Measurements from ENCODE around the gene MYL10. TPM values are rescaled to one million over a fixed set of nuclear protein-coding genes. Genes with fewer than 3 reads are reported as not detected.

The MYL10 gene
- total RNA-seq, 1 donor from 2014 or later, result not detected

GRCh38 chr7:101602082-101602481 is 27.0 kb downstream of the MYL10 start:
- Histone ChIP-seq H3K9me3 (no peaks in the 10 kb centered on the region), H3K4me1 (peaks cover 14% of the 10 kb centered on the region), H3K27ac (no peak overlapping the region), H3K27me3 (no peaks in the 10 kb centered on the region), H3K36me3 (no peaks in the 10 kb centered on the region), H3K4me3 (no peak overlapping the region)
- intact Hi-C loops (cut with DNase I), result no loop called here
- no peak for DNase-seq (ENCODE audit: extremely low spot score in 2 of 2)
- TF ChIP-seq CTCF (IDR thresholded peaks at IDR 0.05), result no peak
- TF ChIP-seq POLR2A (IDR thresholded peaks at IDR 0.05), result no peak
- TF ChIP-seq POLR2AphosphoS5 (IDR thresholded peaks at IDR 0.05; ENCODE audit: insufficient read depth in 1 of 2, low read depth in 1 of 2), result no peak

GRCh38 chr7:101599787-101600186 is 29.3 kb downstream of the MYL10 start:
- intact Hi-C loops (cut with DNase I), result no loop called here
- H3K4me1 ChIP-seq, result peaks cover 14% of the 10 kb centered on the region
- H3K36me3 ChIP-seq, result no peaks in the 10 kb centered on the region
- H3K27ac ChIP-seq, result peak overlapping the region; percentile 56
- no peak for TF ChIP-seq CTCF (IDR thresholded peaks at IDR 0.05)
- TF ChIP-seq POLR2AphosphoS5 (IDR thresholded peaks at IDR 0.05; ENCODE audit: insufficient read depth in 1 of 2, low read depth in 1 of 2), result no peak
- no peak for TF ChIP-seq POLR2A (IDR thresholded peaks at IDR 0.05)
- DNase-seq (ENCODE audit: extremely low spot score in 2 of 2), result no peak
- no peaks in the 10 kb centered on the region for H3K9me3 ChIP-seq
- H3K4me3 ChIP-seq, result no peak overlapping the region
- H3K27me3 ChIP-seq, result no peaks in the 10 kb centered on the region

GRCh38 chr7:101598986-101599771 is 29.9 kb downstream of the MYL10 start:
- H3K27ac ChIP-seq, result peak overlapping the region; percentile 56

GRCh38 chr7:101598422-101598985 is 30.6 kb downstream of the MYL10 start:
- H3K4me3 ChIP-seq, result no peak overlapping the region
- TF ChIP-seq CTCF (IDR thresholded peaks at IDR 0.05), result no peak
- no peak for TF ChIP-seq POLR2A (IDR thresholded peaks at IDR 0.05)
- no peak for TF ChIP-seq POLR2AphosphoS5 (IDR thresholded peaks at IDR 0.05; ENCODE audit: insufficient read depth in 1 of 2, low read depth in 1 of 2)
- intact Hi-C loops (cut with DNase I), result no loop called here
- H3K4me1 ChIP-seq, result peaks cover 14% of the 10 kb centered on the region
- no peaks in the 10 kb centered on the region for H3K27me3 ChIP-seq
- DNase-seq (ENCODE audit: extremely low spot score in 2 of 2), result peak in 1 of 2 donors; percentile 95
- no peaks in the 10 kb centered on the region for H3K9me3 ChIP-seq
- no peaks in the 10 kb centered on the region for H3K36me3 ChIP-seq
- H3K27ac ChIP-seq, result peak overlapping the region; percentile 56

More at GRCh38 chr7:101598986-101599771, 29.9 kb downstream of the MYL10 start:
- intact Hi-C loops (cut with DNase I), result no loop called here
- Histone ChIP-seq H3K36me3 (no peaks in the 10 kb centered on the region), H3K4me3 (no peak overlapping the region), H3K9me3 (no peaks in the 10 kb centered on the region), H3K4me1 (peaks cover 14% of the 10 kb centered on the region), H3K27me3 (no peaks in the 10 kb centered on the region)
- TF ChIP-seq POLR2AphosphoS5 (IDR thresholded peaks at IDR 0.05; ENCODE audit: insufficient read depth in 1 of 2, low read depth in 1 of 2) (no peak), CTCF (IDR thresholded peaks at IDR 0.05) (no peak), POLR2A (IDR thresholded peaks at IDR 0.05) (no peak)
- DNase-seq (ENCODE audit: extremely low spot score in 2 of 2), result peak in 1 of 2 donors; percentile 91

- no peak for DNase-seq (ENCODE audit: extremely low spot score in 2 of 2)
These were observed 31.2 kb downstream of the MYL10 start for GRCh38 chr7:101597941-101598340.

More at GRCh38 chr7:101597941-101598340, 31.2 kb downstream of the MYL10 start:
- H3K27me3 ChIP-seq, result no peaks in the 10 kb centered on the region
- H3K9me3 ChIP-seq, result no peaks in the 10 kb centered on the region
- H3K4me3 ChIP-seq, result no peak overlapping the region
- TF ChIP-seq POLR2A (IDR thresholded peaks at IDR 0.05), result no peak
- H3K27ac ChIP-seq, result no peak overlapping the region
- peaks cover 14% of the 10 kb centered on the region for H3K4me1 ChIP-seq
- intact Hi-C loops (cut with DNase I), result no loop called here
- H3K36me3 ChIP-seq, result no peaks in the 10 kb centered on the region
